ENCODE data around the gene FCN2. TPM values are rescaled to one million over a fixed set of nuclear protein-coding genes. Genes with fewer than 3 reads are reported as not detected.

The FCN2 gene
- not detected in 5 replicates for total RNA-seq (2022; extraction: Qiagen RNA extraction)

GRCh38 chr9:134880484-134881312 is at the start of gene FCN2:
Gene FCN2, plus strand, starts transcription at chr9:134880810. Its CDS starts 12 bp downstream, at chr9:134880822.

GRCh38 chr9:134917431-134918373 is 37.1 kb downstream of the FCN2 start, which contains the start of gene FCN1:
Gene FCN1, minus strand, starts transcription at chr9:134917912. Its CDS starts 41 bp downstream, at chr9:134917871.

Other genes with a start within 250 kb of the FCN2 start
- 30.8 to 53.3 TPM (median 44.4 TPM) in 5 replicates for gene COL5A1, start 239.0 kb upstream of the FCN2 start, total RNA-seq (2022; extraction: Qiagen RNA extraction)
- not detected in 5 replicates for gene FCN1, start 37.1 kb downstream of the FCN2 start, total RNA-seq (2022; extraction: Qiagen RNA extraction)
- gene OLFM1, start 206.9 kb downstream of the FCN2 start, total RNA-seq (2022; extraction: Qiagen RNA extraction), result 8.5 to 10.7 TPM (median 10.2 TPM) in 5 replicates